ENCODE data around the gene SLC9A1. TPM values are rescaled to one million over a fixed set of nuclear protein-coding genes. Genes with fewer than 3 reads are reported as not detected.

SLC9A1 gene
- total RNA-seq, 1 donor from 2014 or later = 79.4 TPM

- DNase-seq (ENCODE audit: low spot score) = no peak
Measured at GRCh38 chr1:27070390-27071048, 84.4 kb downstream of the SLC9A1 start.

- DNase-seq (ENCODE audit: low spot score) = no peak
Measured at GRCh38 chr1:27068922-27069321, 86.0 kb downstream of the SLC9A1 start.

- DNase-seq (ENCODE audit: low spot score) = no peak
Measured at GRCh38 chr1:27065999-27066630, 88.8 kb downstream of the SLC9A1 start.

GRCh38 chr1:27060891-27061290 is 94.0 kb downstream of the SLC9A1 start:
- DNase-seq (ENCODE audit: low spot score) = no peak

DNA sequence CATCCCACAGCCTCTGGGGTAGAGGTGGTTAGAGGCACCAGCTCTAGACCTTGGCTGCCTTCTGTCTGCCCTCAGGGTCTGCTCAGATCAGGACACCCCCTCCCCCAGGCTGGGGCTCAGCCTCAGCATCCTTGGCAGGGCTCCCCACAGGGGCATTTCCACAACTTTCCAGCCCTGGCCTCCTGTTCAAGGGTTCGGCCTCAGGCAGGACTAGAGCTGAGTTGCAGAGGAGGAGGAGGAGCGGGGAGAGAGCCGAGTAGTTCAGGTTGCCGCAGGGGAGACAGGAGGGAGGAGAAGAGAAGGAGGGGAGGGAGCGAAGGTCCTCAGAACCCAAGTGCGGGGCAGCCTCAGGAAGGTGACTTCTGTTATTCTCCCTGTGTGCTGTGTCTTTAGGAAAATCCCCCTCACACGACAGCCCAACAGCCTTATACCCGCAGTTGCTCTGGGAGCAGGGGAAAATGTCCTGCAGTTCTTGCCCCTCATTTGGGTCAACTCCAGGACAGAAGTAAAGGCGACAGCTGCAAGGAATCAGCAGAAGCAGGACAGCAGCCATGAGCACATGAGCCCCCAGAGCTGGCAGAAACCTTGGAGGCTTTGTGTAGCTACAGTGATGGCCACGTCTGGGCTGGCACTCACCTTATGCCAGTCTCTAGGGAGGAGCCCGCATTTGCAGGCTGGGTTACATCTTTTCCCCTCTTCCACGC is 95.8 kb downstream of the SLC9A1 start:
- DNase-seq (ENCODE audit: low spot score) = no peak

- DNase-seq (ENCODE audit: low spot score) = no peak
Measured at GRCh38 chr1:27057801-27058625, 96.9 kb downstream of the SLC9A1 start.

GRCh38 chr1:27057389-27057788 is 97.5 kb downstream of the SLC9A1 start:
- no peak for DNase-seq (ENCODE audit: low spot score)

DNA sequence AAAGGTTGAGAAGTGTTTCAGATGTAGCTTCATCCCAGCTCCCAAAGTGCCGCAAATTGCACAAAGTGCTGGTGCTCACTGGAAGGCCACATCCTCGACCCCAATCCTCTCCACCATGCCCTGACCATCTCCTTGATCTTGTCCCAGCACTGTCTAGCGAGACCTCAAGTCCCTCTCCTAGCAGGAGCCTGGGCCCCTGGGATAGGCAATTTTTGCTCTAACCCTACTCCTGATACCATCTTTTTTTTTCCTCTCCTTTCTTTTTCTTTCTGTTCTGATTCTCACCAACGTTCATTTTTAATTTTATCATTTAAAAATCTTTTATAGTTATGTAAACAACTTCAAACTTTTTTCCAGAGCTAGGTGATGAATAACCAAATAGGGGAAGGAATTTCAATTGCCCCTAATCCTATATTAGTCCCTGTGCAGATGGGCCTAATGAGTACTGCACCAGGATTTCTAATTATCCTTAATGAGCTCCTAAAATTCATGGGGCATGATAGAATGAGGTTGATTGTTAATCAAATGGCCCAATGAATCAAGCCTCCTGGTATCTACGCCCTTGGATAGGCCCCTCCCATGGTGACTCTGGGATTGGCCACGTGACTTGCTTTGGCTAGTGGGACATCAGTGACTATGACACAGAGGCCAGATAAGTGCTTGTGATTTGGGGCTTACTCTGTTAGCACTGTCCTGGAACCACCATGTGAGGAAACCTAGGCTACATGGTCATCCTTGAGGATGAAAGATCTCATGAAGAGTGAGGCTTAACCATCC is 100.8 kb downstream of the SLC9A1 start:
- no peak for DNase-seq (ENCODE audit: low spot score)

DNA sequence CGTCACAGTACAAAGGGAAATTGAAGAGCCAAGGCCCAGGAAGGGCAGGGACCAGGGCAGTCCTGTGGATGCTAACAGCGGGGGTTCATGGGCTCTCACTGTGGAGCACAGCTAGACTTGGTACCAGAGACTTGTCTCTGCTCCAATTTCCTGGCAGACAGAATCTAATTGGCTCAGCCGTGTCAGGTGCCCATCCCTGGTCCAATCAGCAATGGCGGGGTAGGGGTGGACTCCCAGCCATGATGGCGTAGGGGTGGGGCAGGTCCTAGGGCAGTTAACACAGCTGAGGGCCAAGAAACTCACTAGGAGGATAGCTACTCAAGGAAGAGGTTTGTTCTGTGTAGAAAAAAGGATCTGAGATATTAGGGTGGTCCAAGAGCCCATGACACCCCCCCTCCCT is 102.4 kb downstream of the SLC9A1 start:
- no peak for DNase-seq (ENCODE audit: low spot score)

DNA sequence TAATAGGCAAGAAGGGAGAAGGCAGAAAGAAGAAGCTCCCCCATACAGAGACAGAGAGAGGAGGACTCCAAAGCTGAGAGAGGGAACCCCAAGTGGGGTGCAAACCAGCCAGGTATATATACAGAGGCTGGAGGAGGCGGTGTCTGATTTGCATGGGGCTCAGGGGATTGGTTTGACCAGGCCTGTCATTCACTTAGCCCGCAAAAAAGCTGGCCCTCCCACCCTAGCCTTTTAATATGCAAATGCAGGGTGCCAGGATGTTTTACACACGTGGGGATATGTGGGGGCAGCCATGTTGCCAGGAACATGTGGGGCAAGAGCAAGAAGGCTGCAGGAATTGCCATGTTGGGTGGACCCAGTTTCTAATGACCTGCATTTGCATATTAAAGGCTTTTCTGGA is 105.3 kb downstream of the SLC9A1 start:
- DNase-seq (ENCODE audit: low spot score) = no peak

GRCh38 chr1:27049100-27049499 is 105.8 kb downstream of the SLC9A1 start:
- no peak for DNase-seq (ENCODE audit: low spot score)

Other genes starting within 250 kb of the SLC9A1 start
- gene NR0B2, start 241.2 kb downstream of the SLC9A1 start, total RNA-seq = not detected
- 56.1 TPM for gene NUDC, start 233.4 kb downstream of the SLC9A1 start, total RNA-seq
- 15.7 TPM for gene KDF1, start 194.7 kb downstream of the SLC9A1 start, total RNA-seq
- gene TRNP1, start 161.4 kb downstream of the SLC9A1 start, total RNA-seq = 46.6 TPM
- 10.2 TPM for gene TENT5B, start 142.3 kb downstream of the SLC9A1 start, total RNA-seq
- 30.3 TPM for gene WDTC1, start 79.5 kb upstream of the SLC9A1 start, total RNA-seq
- 54.1 TPM for gene TMEM222, start 167.0 kb upstream of the SLC9A1 start, total RNA-seq
- gene SYTL1, start 186.9 kb upstream of the SLC9A1 start, total RNA-seq = 93.6 TPM
- gene MAP3K6, start 211.8 kb upstream of the SLC9A1 start, total RNA-seq = 75.5 TPM
- gene FCN3, start 219.7 kb upstream of the SLC9A1 start, total RNA-seq = 2.1 TPM
- gene CD164L2, start 228.2 kb upstream of the SLC9A1 start, total RNA-seq = not detected
- 0.47 TPM for gene GPR3, start 237.5 kb upstream of the SLC9A1 start, total RNA-seq

Data from ureter (tissue), 1 donor.